GM23338 (cell line): Measurements from ENCODE around the gene LGALS3. TPM values are rescaled to one million over a fixed set of nuclear protein-coding genes. Genes with fewer than 3 reads are reported as not detected.

ENCODE experiments used
- ATAC-seq: fragments of 200-7000 bp; cut with Tn5 transposase; 3 replicates; pipeline ENCODE4 v1.9.1; 2020
- DNase-seq: peaks from one replicate; pipeline ENCODE4 v3.0.0-alpha.2; 2015; ENCODE audit warnings: low spot score
- H2AFZ ChIP-seq: fragments of 200-600 bp; sonication (generic); 2 replicates; pipeline ENCODE4 v1.8.0; 2016; ENCODE audit warnings: antibody characterized with exemption, mild to moderate bottlenecking, moderate library complexity
- H3F3A ChIP-seq: fragments of 200-600 bp; sonication (generic); replicated peaks from 2 replicates; pipeline ENCODE4 v1.8.0; 2017; ENCODE audit warnings: antibody characterized with exemption, mixed run types, low read depth
- H3K27ac ChIP-seq: fragments of 200-600 bp; sonication (generic); 2 replicates; pipeline ENCODE4 v1.6.1; 2016; ENCODE audit warnings: low read depth
- H3K27me3 ChIP-seq: fragments of 200-600 bp; sonication (generic); 2 replicates; pipeline ENCODE4 v1.8.0; 2016; ENCODE audit warnings: mild to moderate bottlenecking, mixed run types, moderate library complexity; ENCODE audit not compliant: insufficient read depth
- H3K36me3 ChIP-seq: fragments of 200-600 bp; sonication (generic); 2 replicates; pipeline ENCODE4 v1.8.0; 2016; ENCODE audit warnings: mild to moderate bottlenecking; ENCODE audit not compliant: insufficient read depth
- H3K4me1 ChIP-seq: fragments of 200-600 bp; sonication (generic); 2 replicates; pipeline ENCODE4 v1.8.0; 2016; ENCODE audit warnings: mild to moderate bottlenecking, moderate library complexity; ENCODE audit not compliant: insufficient read depth
- H3K4me2 ChIP-seq: fragments of 200-600 bp; sonication (generic); 2 replicates; pipeline ENCODE4 v1.7.1; 2017; ENCODE audit warnings: mixed run types
- H3K4me3 ChIP-seq: fragments of 200-600 bp; sonication (generic); 2 replicates; pipeline ENCODE4 v1.6.1; 2016; ENCODE audit warnings: mixed run types
- H3K79me2 ChIP-seq: fragments of 200-600 bp; sonication (generic); replicated peaks from 2 replicates; pipeline ENCODE4 v1.8.0; 2017; ENCODE audit warnings: mild to moderate bottlenecking; ENCODE audit not compliant: insufficient read depth
- H3K9me2 ChIP-seq: fragments of 200-600 bp; sonication (generic); 2 replicates; pipeline ENCODE4 v1.8.0; 2017; ENCODE audit not compliant: insufficient read depth
- H4K20me1 ChIP-seq: fragments of 200-600 bp; sonication (generic); replicated peaks from 2 replicates; pipeline ENCODE4 v1.8.0; 2017; ENCODE audit warnings: mild to moderate bottlenecking; ENCODE audit not compliant: insufficient read depth
- H3K27ac Mint-ChIP-seq: 2 replicates; pipeline ENCODE4 v1.8.0; 2020; ENCODE audit warnings: inconsistent platforms, mild to moderate bottlenecking, moderate library complexity, mixed read lengths
- H3K27me3 Mint-ChIP-seq: 3 replicates; pipeline ENCODE4 v1.8.0; 2022; ENCODE audit warnings: low read depth, mild to moderate bottlenecking, moderate library complexity, mixed read lengths, inconsistent platforms; ENCODE audit not compliant: insufficient read depth, poor library complexity
- H3K36me3 Mint-ChIP-seq: 3 replicates; pipeline ENCODE4 v1.8.0; 2021; ENCODE audit warnings: low read depth, mild to moderate bottlenecking, inconsistent platforms, moderate library complexity, mixed read lengths
- H3K4me1 Mint-ChIP-seq: 3 replicates; pipeline ENCODE4 v1.8.0; 2020; ENCODE audit warnings: mild to moderate bottlenecking, inconsistent platforms, mixed read lengths
- H3K4me3 Mint-ChIP-seq: 3 replicates; pipeline ENCODE4 v1.8.0; 2021; ENCODE audit warnings: moderate library complexity, mild to moderate bottlenecking, inconsistent platforms, mixed read lengths
- H3K9me3 Mint-ChIP-seq: 3 replicates; pipeline ENCODE4 v1.8.0; 2020; ENCODE audit warnings: moderate library complexity, mild to moderate bottlenecking, inconsistent platforms, mixed read lengths
- CREB1 ChIP-seq: fragments of 250-450 bp; sonication (Bioruptor Pico); IDR thresholded peaks from 2 replicates; pipeline ENCODE4 v1.5.0; 2020; ENCODE audit warnings: low read depth, mild to moderate bottlenecking, moderate library complexity
- CTCF ChIP-seq, 2 experiments: fragments of 200-600 bp in 1 of 2; sonication (generic) in 1 of 2; conservative IDR thresholded peaks; 2 replicates each; pipeline versions ENCODE4 v1.5.1 to v1.6.1; 2016 to 2017; ENCODE audit warnings: antibody characterized with exemption in 2 of 2, low read depth in 2 of 2, mild to moderate bottlenecking in 2 of 2, moderate library complexity in 1 of 2
- EZH2 ChIP-seq: fragments of 200-600 bp; sonication (generic); IDR thresholded peaks from one replicate; pipeline ENCODE4 v1.8.0; 2017; ENCODE audit warnings: antibody characterized with exemption, mild to moderate bottlenecking, low read depth; ENCODE audit not compliant: unreplicated experiment
- EZH2phosphoT487 ChIP-seq: fragments of 200-600 bp; sonication (generic); IDR thresholded peaks from one replicate; pipeline ENCODE4 v1.8.1; 2018; ENCODE audit warnings: antibody characterized with exemption; ENCODE audit not compliant: unreplicated experiment
- JUNB ChIP-seq: IDR thresholded peaks from one replicate; pipeline ENCODE4 v1.6.1; 2016; ENCODE audit warnings: antibody characterized with exemption; ENCODE audit not compliant: unreplicated experiment
- NANOG ChIP-seq: IDR thresholded peaks from 2 replicates; pipeline ENCODE4 v1.6.1; 2016; ENCODE audit warnings: antibody characterized with exemption, borderline replicate concordance
- REST ChIP-seq: IDR thresholded peaks from one replicate; pipeline ENCODE4 v1.6.1; 2018; ENCODE audit warnings: antibody characterized with exemption; ENCODE audit not compliant: unreplicated experiment
- STAT1 ChIP-seq: IDR thresholded peaks from one replicate; pipeline ENCODE4 v1.6.1; 2016; ENCODE audit warnings: antibody characterized with exemption; ENCODE audit not compliant: unreplicated experiment
- ZNF114 ChIP-seq: fragments of 250-450 bp; sonication (Bioruptor Pico); IDR thresholded peaks from 2 replicates; pipeline ENCODE4 v1.5.0; 2020; ENCODE audit warnings: mild to moderate bottlenecking, moderate library complexity
- ZNF331 ChIP-seq: fragments of 250-450 bp; sonication (Bioruptor Pico); IDR thresholded peaks from 2 replicates; pipeline ENCODE4 v1.5.0; 2020; ENCODE audit warnings: low read depth, mild to moderate bottlenecking, moderate library complexity
- polyA plus RNA-seq: library from polyadenylated mRNA; unstranded; fragments of >200 nt; fragmentation: Nextera tagmentation; extraction: Ambion mirVana; gene quantifications from 2 replicates; pipeline ENCODE4 v1.2.1, GENCODE V29; 2016
- total RNA-seq: library from RNA; depleted of rRNA; stranded (reverse); fragments of >200 nt; shearing (Covaris generic); gene quantifications from 2 replicates; pipeline ENCODE4 v1.2.3, GENCODE V29; 2014
- TF ChIP-seq, protein P1 (sequence below): IDR thresholded peaks from 2 replicates; pipeline ENCODE4 v1.6.1; 2016; ENCODE audit warnings: antibody characterized with exemption

LGALS3 gene
- total and polyA plus RNA-seq, 2 experiments from 2014 or later = 7.2 to 10.9 TPM

DNA sequence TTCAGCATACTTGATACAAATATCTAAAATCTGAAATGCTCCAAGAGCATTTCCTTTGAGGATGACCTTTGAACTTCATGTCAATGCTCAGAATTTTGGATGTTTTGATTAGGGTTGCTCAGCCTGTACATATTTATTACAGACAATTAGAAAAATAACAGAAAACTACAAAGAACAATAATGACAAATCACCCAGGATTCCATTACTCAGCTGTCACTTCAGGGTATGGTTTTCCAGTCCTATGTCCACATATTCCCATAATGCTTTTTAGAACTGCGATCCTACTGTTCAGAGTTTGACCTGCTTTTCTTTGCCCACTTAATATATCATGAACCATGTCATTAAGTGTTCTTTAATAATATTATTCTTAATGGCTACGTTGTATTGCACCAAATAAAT, 51.0 kb downstream of the LGALS3 start:
- Mint-ChIP-seq H3K27ac (no peak overlapping the region), H3K9me3 (no peaks in the 10 kb centered on the region), H3K27me3 (peaks cover 2% of the 10 kb centered on the region), H3K4me3 (no peak overlapping the region), H3K4me1 (no peaks in the 10 kb centered on the region), H3K36me3 (peaks cover 93% of the 10 kb centered on the region)
- no peaks in the 10 kb centered on the region for H3F3A ChIP-seq
- no peak overlapping the region for H2AFZ ChIP-seq
- peaks cover 16% of the 10 kb centered on the region for H3K79me2 ChIP-seq
- H3K4me2 ChIP-seq = no peak overlapping the region
- no peaks in the 10 kb centered on the region for H3K9me2 ChIP-seq
- ATAC-seq (no peak), DNase-seq (no peak)
- H3K4me3 ChIP-seq = no peak overlapping the region
- TF ChIP-seq ZNF114 (CRISPR knock-in tag) (no peak), CREB1 (CRISPR knock-in tag) (no peak), ZNF331 (CRISPR knock-in tag) (no peak), REST (no peak), EZH2phosphoT487 (no peak), CTCF (conservative IDR thresholded peaks at IDR 0.05; ENCODE audit: low read depth in 2 of 2) (no peak), NANOG (no peak), EZH2 (no peak), JUNB (no peak)
- TF ChIP-seq, protein P1, sequence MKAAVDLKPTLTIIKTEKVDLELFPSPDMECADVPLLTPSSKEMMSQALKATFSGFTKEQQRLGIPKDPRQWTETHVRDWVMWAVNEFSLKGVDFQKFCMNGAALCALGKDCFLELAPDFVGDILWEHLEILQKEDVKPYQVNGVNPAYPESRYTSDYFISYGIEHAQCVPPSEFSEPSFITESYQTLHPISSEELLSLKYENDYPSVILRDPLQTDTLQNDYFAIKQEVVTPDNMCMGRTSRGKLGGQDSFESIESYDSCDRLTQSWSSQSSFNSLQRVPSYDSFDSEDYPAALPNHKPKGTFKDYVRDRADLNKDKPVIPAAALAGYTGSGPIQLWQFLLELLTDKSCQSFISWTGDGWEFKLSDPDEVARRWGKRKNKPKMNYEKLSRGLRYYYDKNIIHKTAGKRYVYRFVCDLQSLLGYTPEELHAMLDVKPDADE = no peak
- peaks cover 8% of the 10 kb centered on the region; the same call in 1 of the 2 replicates for H4K20me1 ChIP-seq
- H3K27me3 ChIP-seq = no peaks in the 10 kb centered on the region
- peaks cover 76% of the 10 kb centered on the region for H3K36me3 ChIP-seq
- no peak overlapping the region for H3K27ac ChIP-seq
- H3K4me1 ChIP-seq = no peaks in the 10 kb centered on the region

DNA sequence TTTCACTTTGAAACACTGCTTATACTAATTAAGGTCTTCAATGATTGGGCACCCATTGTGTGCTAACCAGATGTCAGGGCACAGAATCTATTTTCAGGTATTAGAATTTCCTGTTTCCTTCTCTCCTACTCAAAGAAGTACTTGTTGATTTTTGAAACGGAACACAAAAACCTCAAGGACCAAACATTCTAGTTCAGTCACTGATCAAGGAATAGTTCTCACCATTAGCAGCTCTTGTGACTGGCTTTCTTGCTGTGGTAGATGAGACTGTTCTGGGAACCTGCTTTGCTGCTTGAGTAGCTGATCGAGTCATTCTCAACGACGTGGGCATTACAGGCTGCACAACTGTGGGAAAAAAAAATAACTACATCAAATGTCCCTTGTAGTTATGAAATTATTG, 51.4 kb downstream of the LGALS3 start:
- H3K4me1 Mint-ChIP-seq = no peaks in the 10 kb centered on the region

More for the DNA sequence above, 51.4 kb downstream of the LGALS3 start:
- peaks cover 72% of the 10 kb centered on the region for H3K36me3 ChIP-seq
- H3K4me1 ChIP-seq = no peaks in the 10 kb centered on the region
- H3K4me3 ChIP-seq = no peak overlapping the region
- TF ChIP-seq EZH2phosphoT487 = no peak
- no peak for TF ChIP-seq CTCF (conservative IDR thresholded peaks at IDR 0.05; ENCODE audit: low read depth in 2 of 2)
- TF ChIP-seq STAT1 = no peak
- TF ChIP-seq CREB1 (CRISPR knock-in tag) = no peak
- H3K4me2 ChIP-seq = no peak overlapping the region
- peaks cover 11% of the 10 kb centered on the region; the same call in 1 of the 2 replicates for H4K20me1 ChIP-seq
- no peak overlapping the region for H3K27ac ChIP-seq
- peaks cover 89% of the 10 kb centered on the region for H3K36me3 Mint-ChIP-seq
- no peaks in the 10 kb centered on the region for H3F3A ChIP-seq
- H3K79me2 ChIP-seq = peaks cover 20% of the 10 kb centered on the region
- no peaks in the 10 kb centered on the region for H3K9me3 Mint-ChIP-seq
- H3K9me2 ChIP-seq = no peaks in the 10 kb centered on the region
- no peak overlapping the region for H3K4me3 Mint-ChIP-seq
- H3K27me3 Mint-ChIP-seq = peaks cover 2% of the 10 kb centered on the region
- H3K27me3 ChIP-seq = no peaks in the 10 kb centered on the region
- ATAC-seq (no peak), DNase-seq (no peak)
- no peak overlapping the region for H2AFZ ChIP-seq
- H3K27ac Mint-ChIP-seq = no peak overlapping the region
